ENCODE measurements around the gene ACACB. TPM values are rescaled to one million over a fixed set of nuclear protein-coding genes. Genes with fewer than 3 reads are reported as not detected.
A peak's percentile ranks its signal among the peaks of the same experiment; 100 is the strongest.

ACACB gene
- total RNA-seq, 1 experiment from 2014 or later = 20.0 TPM

- Mint-ChIP-seq H3K4me3 (peak overlapping the region; percentile 81), H3K27ac (no peak overlapping the region), H3K4me1 (peaks cover 10% of the 10 kb centered on the region), H3K36me3 (peaks cover 37% of the 10 kb centered on the region), H3K9me3 (no peaks in the 10 kb centered on the region), H3K27me3 (ENCODE audit: low read depth) (peaks cover under 1% of the 10 kb centered on the region)
- no peak for DNase-seq (ENCODE audit: low spot score)
- POLR2A ChIA-PET = no interaction called here
- CTCF ChIA-PET = interaction anchor here (1.0 to 2.2 kb wide), 5 partner anchors 13 to 296 kb away, joined by 3 to 11 read pairs (median 3); no protein-coding TSS in a partner anchor
- TF ChIP-seq, protein P1, sequence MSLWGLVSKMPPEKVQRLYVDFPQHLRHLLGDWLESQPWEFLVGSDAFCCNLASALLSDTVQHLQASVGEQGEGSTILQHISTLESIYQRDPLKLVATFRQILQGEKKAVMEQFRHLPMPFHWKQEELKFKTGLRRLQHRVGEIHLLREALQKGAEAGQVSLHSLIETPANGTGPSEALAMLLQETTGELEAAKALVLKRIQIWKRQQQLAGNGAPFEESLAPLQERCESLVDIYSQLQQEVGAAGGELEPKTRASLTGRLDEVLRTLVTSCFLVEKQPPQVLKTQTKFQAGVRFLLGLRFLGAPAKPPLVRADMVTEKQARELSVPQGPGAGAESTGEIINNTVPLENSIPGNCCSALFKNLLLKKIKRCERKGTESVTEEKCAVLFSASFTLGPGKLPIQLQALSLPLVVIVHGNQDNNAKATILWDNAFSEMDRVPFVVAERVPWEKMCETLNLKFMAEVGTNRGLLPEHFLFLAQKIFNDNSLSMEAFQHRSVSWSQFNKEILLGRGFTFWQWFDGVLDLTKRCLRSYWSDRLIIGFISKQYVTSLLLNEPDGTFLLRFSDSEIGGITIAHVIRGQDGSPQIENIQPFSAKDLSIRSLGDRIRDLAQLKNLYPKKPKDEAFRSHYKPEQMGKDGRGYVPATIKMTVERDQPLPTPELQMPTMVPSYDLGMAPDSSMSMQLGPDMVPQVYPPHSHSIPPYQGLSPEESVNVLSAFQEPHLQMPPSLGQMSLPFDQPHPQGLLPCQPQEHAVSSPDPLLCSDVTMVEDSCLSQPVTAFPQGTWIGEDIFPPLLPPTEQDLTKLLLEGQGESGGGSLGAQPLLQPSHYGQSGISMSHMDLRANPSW (CRISPR knock-in tag; conservative IDR thresholded peaks at IDR 0.05; ENCODE audit: low read depth) = no peak
- TF ChIP-seq, protein P2, sequence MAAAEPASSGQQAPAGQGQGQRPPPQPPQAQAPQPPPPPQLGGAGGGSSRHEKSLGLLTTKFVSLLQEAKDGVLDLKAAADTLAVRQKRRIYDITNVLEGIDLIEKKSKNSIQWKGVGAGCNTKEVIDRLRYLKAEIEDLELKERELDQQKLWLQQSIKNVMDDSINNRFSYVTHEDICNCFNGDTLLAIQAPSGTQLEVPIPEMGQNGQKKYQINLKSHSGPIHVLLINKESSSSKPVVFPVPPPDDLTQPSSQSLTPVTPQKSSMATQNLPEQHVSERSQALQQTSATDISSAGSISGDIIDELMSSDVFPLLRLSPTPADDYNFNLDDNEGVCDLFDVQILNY (CRISPR knock-in tag; IDR thresholded peaks at IDR 0.05) = no peak
- TF ChIP-seq TCF7 (CRISPR knock-in tag; IDR thresholded peaks at IDR 0.05; ENCODE audit: low read depth) = no peak
- no peak for TF ChIP-seq FOXP4 (CRISPR knock-in tag; IDR thresholded peaks at IDR 0.05)
- TF ChIP-seq, protein P3, sequence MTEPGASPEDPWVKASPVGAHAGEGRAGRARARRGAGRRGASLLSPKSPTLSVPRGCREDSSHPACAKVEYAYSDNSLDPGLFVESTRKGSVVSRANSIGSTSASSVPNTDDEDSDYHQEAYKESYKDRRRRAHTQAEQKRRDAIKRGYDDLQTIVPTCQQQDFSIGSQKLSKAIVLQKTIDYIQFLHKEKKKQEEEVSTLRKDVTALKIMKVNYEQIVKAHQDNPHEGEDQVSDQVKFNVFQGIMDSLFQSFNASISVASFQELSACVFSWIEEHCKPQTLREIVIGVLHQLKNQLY (CRISPR knock-in tag; IDR thresholded peaks at IDR 0.05) = no peak
- no peak for TF ChIP-seq SMAD3 (CRISPR knock-in tag; IDR thresholded peaks at IDR 0.05; ENCODE audit: borderline replicate concordance)
- TF ChIP-seq IRF2 (CRISPR knock-in tag; IDR thresholded peaks at IDR 0.05; ENCODE audit: borderline replicate concordance, low read depth) = no peak
- 0 out of 2 replicates have a peak, but pooled peaks have one; percentile 7 for TF ChIP-seq KAT7 (CRISPR knock-in tag; IDR thresholded peaks at IDR 0.05; ENCODE audit: borderline replicate concordance)
- TF ChIP-seq ZNF671 (CRISPR knock-in tag; IDR thresholded peaks at IDR 0.05) = no peak
- no peak for TF ChIP-seq ZNF416 (CRISPR knock-in tag; IDR thresholded peaks at IDR 0.05)
- TF ChIP-seq ETV6 (CRISPR knock-in tag; IDR thresholded peaks at IDR 0.05) = no peak
- TF ChIP-seq ARID4B (CRISPR knock-in tag; IDR thresholded peaks at IDR 0.05; ENCODE audit: borderline replicate concordance) = peak; percentile 57; the same call in 1 of the 2 replicates
- no peak for TF ChIP-seq HMGXB4 (CRISPR knock-in tag; IDR thresholded peaks at IDR 0.05)
- ATAC-seq = peak; percentile 21
Measured at GRCh38 chr12:109098183-109098604, 18.2 kb upstream of the ACACB start.
